GM19043 (cell line): ENCODE results near the gene PERM1.
"Not testable (repeated sequence)": the region's sequence is repeated elsewhere in the genome, so short reads cannot be mapped to it uniquely, and the experiment has no call there.

ENCODE experiments used
- ATAC-seq: cut with Tn5 transposase; IDR thresholded peaks from one replicate; pipeline ENCODE4 v1.9.1; 2021; ENCODE audit warnings: low read depth; ENCODE audit not compliant: unreplicated experiment

The PERM1 gene

GRCh38 chr1:1014799-1015681 is 33.1 kb upstream of the PERM1 start:
- no peak for ATAC-seq

GRCh38 chr1:1013922-1014648 is 32.2 kb upstream of the PERM1 start:
- no peak for ATAC-seq

GRCh38 chr1:1013105-1013921 is 31.4 kb upstream of the PERM1 start, which contains the start of gene ISG15:
ISG15 (plus strand) TSS chr1:1013497; CDS start chr1:1013574, 77 bp downstream.
- peak; percentile 86 for ATAC-seq

- peak; percentile 13 for ATAC-seq
Observed at GRCh38 chr1:1012736-1013104, 30.8 kb upstream of the PERM1 start.

GRCh38 chr1:1011396-1011949 is 29.6 kb upstream of the PERM1 start:
- ATAC-seq, result no peak

GRCh38 chr1:1010131-1010530 is 28.2 kb upstream of the PERM1 start:
- not testable (repeated sequence) for ATAC-seq

GRCh38 chr1:1006305-1007159 is 24.6 kb upstream of the PERM1 start:
- ATAC-seq, result no peak

- ATAC-seq, result no peak
Observed at GRCh38 chr1:1005774-1006304, 23.9 kb upstream of the PERM1 start.

GRCh38 chr1:1004780-1005697 is 23.1 kb upstream of the PERM1 start:
- no peak for ATAC-seq

- no peak for ATAC-seq
Observed at GRCh38 chr1:1004420-1004779, 22.5 kb upstream of the PERM1 start.

GRCh38 chr1:1003618-1004419 is 21.9 kb upstream of the PERM1 start:
- ATAC-seq, result no peak

GRCh38 chr1:1001057-1001783 is 19.3 kb upstream of the PERM1 start:
- ATAC-seq, result no peak

GRCh38 chr1:1000357-1001056 is 18.6 kb upstream of the PERM1 start:
- peak; percentile 26 for ATAC-seq

GRCh38 chr1:999725-1000356 is 17.9 kb upstream of the PERM1 start, which contains the start of gene HES4:
HES4 (minus strand) TSS chr1:1000097; CDS start chr1:999973, 124 bp downstream.
- peak; percentile 41 for ATAC-seq

GRCh38 chr1:998995-999724 is 17.3 kb upstream of the PERM1 start:
- no peak for ATAC-seq
